ENCODE data around the gene ZNF280B. TPM values are rescaled to one million over a fixed set of nuclear protein-coding genes. Genes with fewer than 3 reads are reported as not detected.

ZNF280B gene
- total RNA-seq, 2 experiments from 2014 or later: 2.1 to 2.4 TPM

Other genes with a start within 250 kb of the ZNF280B start
- gene ZNF280A, start 11.5 kb upstream of the ZNF280B start, total RNA-seq: not detected
- not detected for gene PRAME, start 50.5 kb upstream of the ZNF280B start, total RNA-seq
- not detected for gene GGTLC2, start 135.9 kb upstream of the ZNF280B start, total RNA-seq

Data from activated CD4-positive, alpha-beta memory T cell treated with anti-CD3 and anti-CD28 coated beads for 36 hours (primary cell).